ENCODE data around the gene DDN. TPM values are rescaled to one million over a fixed set of nuclear protein-coding genes. Genes with fewer than 3 reads are reported as not detected.

The DDN gene
- total RNA-seq, 1 donor: 0.21 TPM

DNA sequence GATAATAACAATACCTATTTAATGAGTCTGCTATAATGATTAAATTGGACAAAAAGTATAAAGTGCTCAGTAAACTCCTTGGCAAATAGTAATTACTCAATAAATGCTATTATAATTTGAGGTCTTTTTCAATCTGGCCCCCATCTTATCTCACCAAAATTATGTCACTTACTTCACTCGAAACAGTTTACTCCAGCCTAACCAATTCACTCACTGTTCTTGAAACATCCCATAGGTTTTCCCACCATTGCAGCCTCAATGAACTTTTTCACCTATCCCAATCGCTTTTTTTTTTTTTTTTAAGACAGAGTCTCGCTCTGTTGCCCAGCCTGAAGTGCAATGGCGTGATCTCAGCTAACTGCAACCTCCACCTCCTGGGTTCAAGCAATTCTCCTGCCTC is 36.9 kb upstream of the DDN start:
- Histone ChIP-seq H3K4me3 (ENCODE audit: low read length) (no peak overlapping the region), H3K9me3 (ENCODE audit: low read depth, low read length) (no peaks in the 10 kb centered on the region), H3K4me1 (ENCODE audit: insufficient read depth, low read length) (no peaks in the 10 kb centered on the region), H3K27me3 (ENCODE audit: insufficient read depth, low read length) (no peaks in the 10 kb centered on the region)

DNA sequence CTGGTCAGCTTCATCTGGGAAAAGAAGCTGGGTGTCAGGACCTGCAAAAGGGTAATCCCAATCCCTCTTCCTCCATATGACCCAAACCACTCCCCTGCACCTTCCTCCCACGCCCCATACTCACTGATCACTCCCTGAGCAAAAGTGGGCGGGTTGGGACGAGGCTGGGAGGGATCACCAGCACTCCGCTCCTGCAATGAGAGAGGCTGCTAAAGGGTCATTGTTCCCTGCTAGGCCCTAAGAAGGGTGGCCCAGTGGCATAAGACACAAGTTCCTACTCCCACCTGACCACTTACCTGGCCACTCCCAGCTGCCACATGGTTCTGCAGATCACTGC is 35.1 kb upstream of the DDN start:
- Histone ChIP-seq H3K4me3 (ENCODE audit: low read length) (no peak overlapping the region), H3K9me3 (ENCODE audit: low read depth, low read length) (no peaks in the 10 kb centered on the region), H3K4me1 (ENCODE audit: insufficient read depth, low read length) (peaks cover 4% of the 10 kb centered on the region), H3K27me3 (ENCODE audit: insufficient read depth, low read length) (no peaks in the 10 kb centered on the region)

DNA sequence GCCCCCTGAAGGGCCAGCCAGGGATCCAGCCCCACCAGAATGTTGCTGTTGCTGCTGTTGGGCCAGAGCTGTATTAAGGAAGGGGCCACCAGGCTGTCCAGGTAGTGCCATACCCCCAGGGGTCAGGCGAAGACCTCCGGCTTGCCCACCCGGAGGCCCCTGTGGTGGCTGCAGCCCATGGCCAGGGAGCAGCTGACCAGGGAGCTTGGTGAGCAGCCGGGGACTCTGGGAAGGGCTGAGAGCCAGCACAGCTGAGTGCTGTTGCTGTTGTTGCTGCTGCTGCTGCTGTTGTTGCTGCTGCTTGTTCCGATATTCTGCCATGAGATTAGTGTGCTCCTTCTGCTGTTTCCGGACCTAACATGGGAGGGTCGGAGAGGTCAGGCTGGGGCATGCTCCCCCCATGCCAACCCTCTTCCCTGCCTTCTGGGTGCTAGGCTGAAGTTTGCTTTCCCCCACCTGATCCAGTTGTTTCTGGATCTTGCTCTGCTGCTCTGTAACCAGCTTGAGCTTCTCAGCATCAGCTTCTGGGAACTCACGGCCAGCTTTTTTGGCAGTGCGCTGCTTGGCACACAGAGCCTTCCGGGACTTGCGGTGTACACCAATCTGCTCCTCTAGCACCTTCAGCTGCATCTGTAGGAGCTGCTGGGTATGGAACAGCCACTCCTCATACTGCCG is 34.6 kb upstream of the DDN start:
- no peak overlapping the region for H3K4me3 ChIP-seq (ENCODE audit: low read length)
- no peaks in the 10 kb centered on the region for H3K9me3 ChIP-seq (ENCODE audit: low read depth, low read length)
- peaks cover 7% of the 10 kb centered on the region for H3K4me1 ChIP-seq (ENCODE audit: insufficient read depth, low read length)
- no peaks in the 10 kb centered on the region for H3K27me3 ChIP-seq (ENCODE audit: insufficient read depth, low read length)

DNA sequence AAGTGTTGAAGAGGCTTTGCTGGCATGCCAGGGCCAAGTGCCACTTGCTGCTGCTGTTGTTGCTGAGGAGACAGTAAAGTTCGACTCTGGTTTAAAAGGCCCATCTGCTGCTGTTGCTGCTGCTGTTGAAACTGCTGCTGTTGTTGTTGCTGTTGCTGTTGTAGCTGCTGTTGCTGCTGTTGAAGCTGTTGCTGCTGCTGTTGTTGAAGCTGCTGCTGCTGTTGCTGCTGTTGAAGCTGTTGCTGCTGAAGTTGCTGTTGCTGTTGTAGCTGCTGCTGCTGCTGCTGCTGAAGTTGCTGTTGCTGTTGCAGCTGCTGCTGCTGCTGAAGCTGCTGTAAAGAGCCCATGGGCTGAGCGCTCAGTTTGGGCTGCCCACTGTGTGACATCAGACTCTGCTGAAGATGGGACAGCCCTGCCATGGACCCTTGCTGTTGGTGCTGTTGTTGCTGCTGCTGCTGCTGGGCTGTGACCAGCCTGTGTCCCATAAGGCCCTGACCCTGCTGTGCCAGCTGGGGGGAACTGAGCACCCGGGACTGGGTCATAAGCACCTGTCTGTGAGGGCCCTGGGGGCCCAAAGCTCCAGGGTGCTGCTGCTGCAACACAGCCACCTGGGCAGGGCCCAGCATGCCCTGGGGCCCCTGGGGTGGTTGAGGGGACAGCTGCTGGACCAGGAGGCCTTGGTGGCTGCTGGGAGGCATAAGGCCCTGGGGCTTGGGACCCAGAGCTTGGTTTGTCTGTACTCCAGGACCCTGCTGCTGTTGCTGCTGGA is 33.7 kb upstream of the DDN start:
- no peak overlapping the region for H3K4me3 ChIP-seq (ENCODE audit: low read length)
- H3K9me3 ChIP-seq (ENCODE audit: low read depth, low read length): no peaks in the 10 kb centered on the region
- no peaks in the 10 kb centered on the region for H3K27me3 ChIP-seq (ENCODE audit: insufficient read depth, low read length)
- H3K4me1 ChIP-seq (ENCODE audit: insufficient read depth, low read length): peaks cover 11% of the 10 kb centered on the region

- H3K4me1 ChIP-seq (ENCODE audit: insufficient read depth, low read length): peaks cover 11% of the 10 kb centered on the region
- no peaks in the 10 kb centered on the region for H3K27me3 ChIP-seq (ENCODE audit: insufficient read depth, low read length)
- no peaks in the 10 kb centered on the region for H3K9me3 ChIP-seq (ENCODE audit: low read depth, low read length)
- no peak overlapping the region for H3K4me3 ChIP-seq (ENCODE audit: low read length)
Observed at GRCh38 chr12:49032276-49032675, 33.1 kb upstream of the DDN start.

DNA sequence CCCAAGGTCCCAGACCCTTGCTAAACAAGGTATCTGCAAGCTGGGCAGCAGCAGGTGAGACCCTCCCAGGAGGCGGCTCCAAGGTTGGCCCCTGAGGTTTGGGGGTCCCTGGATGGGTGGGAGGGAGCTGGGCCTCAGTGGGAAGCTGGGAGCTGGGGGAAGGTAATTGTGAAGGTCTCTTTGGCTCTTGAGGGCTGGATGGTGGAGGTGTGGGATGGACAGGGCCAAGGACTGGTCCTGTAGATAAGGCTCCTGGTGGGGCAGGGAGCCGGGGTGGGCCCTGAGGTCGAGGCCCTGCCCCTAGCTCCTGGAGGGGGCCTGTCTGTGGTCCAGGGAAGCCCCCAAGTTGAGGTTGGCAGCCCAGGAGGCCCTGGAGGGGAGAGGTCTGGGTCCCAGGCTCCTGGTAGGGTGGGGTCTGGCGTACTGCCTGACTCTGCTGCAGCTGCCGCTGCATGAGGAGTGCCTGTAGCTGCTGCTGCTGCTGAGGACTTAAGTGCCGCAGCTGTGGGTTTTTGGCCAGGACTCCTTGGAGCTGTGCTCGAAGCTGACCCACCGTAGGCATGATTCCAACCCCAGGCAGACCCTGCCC is 32.5 kb upstream of the DDN start:
- no peak overlapping the region for H3K4me3 ChIP-seq (ENCODE audit: low read length)
- no peaks in the 10 kb centered on the region for H3K27me3 ChIP-seq (ENCODE audit: insufficient read depth, low read length)
- H3K4me1 ChIP-seq (ENCODE audit: insufficient read depth, low read length): peaks cover 11% of the 10 kb centered on the region
- H3K9me3 ChIP-seq (ENCODE audit: low read depth, low read length): no peaks in the 10 kb centered on the region

DNA sequence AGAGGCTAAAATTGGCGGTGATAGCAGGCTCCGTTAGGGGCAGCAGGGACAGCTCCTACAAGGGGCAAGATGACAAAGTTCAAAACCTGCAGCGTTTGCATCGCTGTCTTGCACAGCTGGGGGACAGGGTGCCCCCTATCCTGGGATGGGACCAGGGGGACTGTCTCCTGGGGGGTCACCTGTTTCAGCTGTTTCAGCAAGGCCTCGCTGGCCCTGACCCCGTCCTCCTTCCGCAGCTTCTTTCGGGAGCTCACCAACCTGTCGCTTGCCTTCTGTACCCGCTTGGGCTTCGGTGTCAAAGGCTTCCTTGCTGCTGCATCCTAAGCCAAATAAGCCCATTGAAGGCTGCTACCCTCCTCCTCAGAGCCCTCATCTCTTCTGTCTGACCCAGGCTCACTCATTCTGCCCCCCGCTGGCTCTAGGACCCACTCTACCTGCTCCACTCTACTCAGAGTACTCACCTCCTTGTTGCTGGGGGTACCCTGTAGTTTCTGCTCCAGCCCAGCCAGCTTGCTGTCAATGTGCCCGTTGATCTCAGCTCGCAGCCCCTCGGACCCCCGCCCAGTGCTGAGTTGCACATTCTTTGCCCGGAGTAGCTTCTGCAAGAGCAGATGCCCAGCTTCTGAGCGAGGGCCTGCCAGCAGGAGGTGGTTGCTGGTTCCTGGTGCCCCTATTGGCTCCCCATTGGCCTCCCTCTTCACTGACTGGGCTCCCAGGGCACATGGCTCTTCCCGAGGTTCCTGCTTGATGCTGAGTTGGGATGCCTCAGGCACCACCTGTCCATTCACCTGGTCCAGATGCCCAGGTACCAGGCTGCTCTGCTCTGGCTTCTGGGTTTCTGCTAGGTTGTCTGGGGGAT is 31.8 kb upstream of the DDN start:
- H3K4me3 ChIP-seq (ENCODE audit: low read length): no peak overlapping the region
- H3K27me3 ChIP-seq (ENCODE audit: insufficient read depth, low read length): no peaks in the 10 kb centered on the region
- H3K9me3 ChIP-seq (ENCODE audit: low read depth, low read length): no peaks in the 10 kb centered on the region
- peaks cover 11% of the 10 kb centered on the region for H3K4me1 ChIP-seq (ENCODE audit: insufficient read depth, low read length)

DNA sequence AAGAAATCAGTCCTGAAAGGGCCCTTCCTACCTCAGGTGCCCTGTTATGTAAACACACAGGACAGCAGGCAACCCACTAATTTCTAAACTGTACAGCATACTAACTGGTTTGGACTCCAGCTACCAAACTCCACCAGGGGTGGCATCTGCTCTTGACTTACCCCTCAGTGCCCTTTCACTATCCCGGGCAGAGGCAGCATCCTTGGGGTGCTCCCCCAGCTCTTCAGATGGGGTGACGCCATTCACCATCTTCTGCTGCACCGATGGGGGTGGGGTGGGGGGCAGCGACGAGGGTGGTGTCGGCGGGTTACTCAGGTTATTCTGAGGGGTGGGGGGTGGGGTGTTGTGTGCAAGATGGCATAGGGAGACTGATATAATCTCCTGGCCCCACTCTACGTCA is 30.9 kb upstream of the DDN start:
- H3K4me3 ChIP-seq (ENCODE audit: low read length): no peak overlapping the region
- H3K4me1 ChIP-seq (ENCODE audit: insufficient read depth, low read length): peaks cover 11% of the 10 kb centered on the region
- no peaks in the 10 kb centered on the region for H3K9me3 ChIP-seq (ENCODE audit: low read depth, low read length)
- no peaks in the 10 kb centered on the region for H3K27me3 ChIP-seq (ENCODE audit: insufficient read depth, low read length)

DNA sequence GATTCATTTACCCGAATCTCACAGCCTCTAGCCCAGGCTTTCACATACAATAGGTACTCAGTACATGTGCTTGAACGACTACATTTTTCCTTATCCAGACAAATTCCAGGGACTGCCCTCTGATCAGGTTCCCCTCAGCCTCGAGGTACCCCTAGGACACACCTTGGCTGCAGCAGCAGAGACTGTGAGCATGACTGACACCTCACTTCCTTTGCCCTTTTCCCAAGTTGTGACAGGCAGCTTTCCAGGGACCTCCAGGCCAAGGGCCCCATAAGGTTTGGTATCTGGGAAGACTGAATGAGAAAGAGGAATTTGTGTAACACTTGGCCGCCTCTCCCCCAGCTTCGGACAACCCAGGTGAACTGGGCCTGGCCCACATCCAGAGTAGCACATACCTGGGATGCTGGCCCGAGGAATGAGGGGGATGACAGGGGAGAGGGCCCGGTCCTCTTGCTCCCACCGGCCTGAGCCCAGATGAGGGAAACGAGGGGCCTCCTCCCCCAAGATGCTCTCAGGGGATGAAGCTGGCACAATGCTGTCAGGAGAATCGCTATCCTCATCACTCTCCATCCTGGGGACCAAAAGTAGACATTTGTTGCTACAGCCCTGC is 29.6 kb upstream of the DDN start:
- H3K9me3 ChIP-seq (ENCODE audit: low read depth, low read length): no peaks in the 10 kb centered on the region
- peaks cover 11% of the 10 kb centered on the region for H3K4me1 ChIP-seq (ENCODE audit: insufficient read depth, low read length)
- H3K27me3 ChIP-seq (ENCODE audit: insufficient read depth, low read length): no peaks in the 10 kb centered on the region
- H3K4me3 ChIP-seq (ENCODE audit: low read length): no peak overlapping the region

DNA sequence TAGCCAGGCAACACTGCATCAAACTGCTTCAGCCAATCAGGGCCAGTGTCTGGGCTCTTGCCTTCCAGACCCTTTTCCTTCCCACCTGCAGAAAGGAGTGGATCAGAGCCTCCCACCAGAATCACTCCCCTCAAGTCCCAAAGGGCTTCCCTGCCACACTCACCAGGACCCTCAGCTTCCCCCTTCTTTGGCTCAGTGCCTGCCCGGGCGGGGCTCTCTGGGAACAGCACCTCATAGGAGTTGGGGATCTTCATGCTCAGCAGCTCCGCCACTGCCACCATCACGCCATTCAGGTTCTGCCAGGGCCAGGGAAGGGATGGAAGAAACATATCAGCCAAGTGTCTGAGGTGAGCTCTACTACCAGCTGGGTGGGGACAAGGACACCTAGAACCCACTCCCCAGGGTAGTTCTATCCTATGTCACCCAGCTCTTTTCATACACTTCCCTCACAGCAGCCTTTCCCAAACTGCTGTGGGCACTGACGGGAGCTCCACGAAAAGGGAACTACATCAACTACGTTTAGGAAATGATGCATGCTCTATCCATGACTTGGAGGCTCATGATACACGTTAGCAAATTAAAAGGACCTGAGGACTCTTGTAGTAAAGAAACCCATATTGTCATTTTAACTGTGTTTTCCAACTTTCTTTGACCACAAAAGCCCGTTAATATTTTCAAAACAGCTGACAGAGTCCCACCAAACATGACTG is 28.8 kb upstream of the DDN start:
- no peaks in the 10 kb centered on the region for H3K9me3 ChIP-seq (ENCODE audit: low read depth, low read length)
- peaks cover 11% of the 10 kb centered on the region for H3K4me1 ChIP-seq (ENCODE audit: insufficient read depth, low read length)
- H3K4me3 ChIP-seq (ENCODE audit: low read length): no peak overlapping the region

GRCh38 chr12:49026678-49027480 is 27.7 kb upstream of the DDN start:
- Histone ChIP-seq H3K4me3 (ENCODE audit: low read length) (no peak overlapping the region), H3K27me3 (ENCODE audit: insufficient read depth, low read length) (no peaks in the 10 kb centered on the region), H3K9me3 (ENCODE audit: low read depth, low read length) (no peaks in the 10 kb centered on the region), H3K4me1 (ENCODE audit: insufficient read depth, low read length) (peaks cover 11% of the 10 kb centered on the region)

More for the DNA sequence above, 28.8 kb upstream of the DDN start:
- no peaks in the 10 kb centered on the region for H3K27me3 ChIP-seq (ENCODE audit: insufficient read depth, low read length)

DNA sequence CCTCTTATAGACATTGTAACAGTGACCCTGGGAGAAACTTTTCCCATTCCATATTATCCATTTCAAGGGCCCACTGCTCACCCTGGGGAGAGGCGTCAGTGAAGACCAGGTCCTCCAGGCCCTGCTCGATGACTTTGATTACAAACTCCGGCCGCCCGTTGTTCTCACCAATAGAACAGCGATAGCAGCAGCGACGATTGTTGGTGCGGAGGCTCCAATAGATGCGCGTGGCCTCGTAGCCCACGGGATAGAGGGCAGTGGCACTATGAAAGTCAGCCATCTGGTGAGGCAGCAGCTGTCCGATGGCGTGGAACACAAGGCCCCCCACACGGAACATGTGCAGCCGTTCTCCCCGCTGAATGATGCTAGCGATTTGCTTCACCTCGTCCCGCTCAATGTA is 26.9 kb upstream of the DDN start:
- no peaks in the 10 kb centered on the region for H3K9me3 ChIP-seq (ENCODE audit: low read depth, low read length)
- no peaks in the 10 kb centered on the region for H3K27me3 ChIP-seq (ENCODE audit: insufficient read depth, low read length)
- H3K4me1 ChIP-seq (ENCODE audit: insufficient read depth, low read length): peaks cover 11% of the 10 kb centered on the region
- H3K4me3 ChIP-seq (ENCODE audit: low read length): no peak overlapping the region

DNA sequence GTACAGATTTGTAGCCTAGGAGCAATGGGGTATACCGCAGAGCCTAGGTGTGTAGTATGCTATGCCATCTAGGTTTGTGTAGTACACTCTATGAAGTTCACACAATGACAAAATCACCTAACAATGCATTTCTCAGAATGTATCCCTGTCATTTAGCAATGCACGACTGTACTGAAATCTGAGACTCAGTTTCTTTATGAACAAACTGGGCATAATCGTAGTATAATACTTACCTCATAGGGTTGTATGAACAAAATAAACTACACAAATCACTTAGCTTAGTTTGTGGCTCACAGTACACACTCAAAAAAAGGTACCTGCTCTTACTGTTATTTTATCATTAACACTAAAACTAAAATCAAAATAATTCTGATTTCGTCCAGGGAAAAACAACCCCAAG is 26.3 kb upstream of the DDN start:
- Histone ChIP-seq H3K9me3 (ENCODE audit: low read depth, low read length) (no peaks in the 10 kb centered on the region), H3K4me3 (ENCODE audit: low read length) (no peak overlapping the region), H3K4me1 (ENCODE audit: insufficient read depth, low read length) (peaks cover 11% of the 10 kb centered on the region), H3K27me3 (ENCODE audit: insufficient read depth, low read length) (no peaks in the 10 kb centered on the region)

- H3K4me3 ChIP-seq (ENCODE audit: low read length): no peak overlapping the region
- no peaks in the 10 kb centered on the region for H3K9me3 ChIP-seq (ENCODE audit: low read depth, low read length)
- no peaks in the 10 kb centered on the region for H3K27me3 ChIP-seq (ENCODE audit: insufficient read depth, low read length)
- peaks cover 14% of the 10 kb centered on the region for H3K4me1 ChIP-seq (ENCODE audit: insufficient read depth, low read length)
Observed at GRCh38 chr12:49024543-49024942, 25.4 kb upstream of the DDN start.

Data from mononuclear cell (primary cell).